ENCODE results near the gene WASHC1.
"Not testable (repeated sequence)": the region's sequence is repeated elsewhere in the genome, so short reads cannot be mapped to it uniquely, and the experiment has no call there.

The WASHC1 gene

GRCh38 chr9:48190-48842 is 19.1 kb upstream of the WASHC1 start:
- H3K4me2 ChIP-seq (ENCODE audit: low read length); H3K9me2 ChIP-seq (replicated peaks; ENCODE audit: control insufficient read depth, low read length); H3F3A ChIP-seq (ENCODE audit: control insufficient read depth, insufficient read depth): not testable (repeated sequence)

GRCh38 chr9:46639-47271 is 17.5 kb upstream of the WASHC1 start:
- not testable (repeated sequence) for H3K27me3 ChIP-seq (ENCODE audit: control insufficient read depth, low read length); H3K79me2 ChIP-seq (ENCODE audit: control insufficient read depth, low read length); H3K4me3 ChIP-seq (ENCODE audit: low read length); H3K9me2 ChIP-seq (replicated peaks; ENCODE audit: control insufficient read depth, low read length); H3F3A ChIP-seq (ENCODE audit: control insufficient read depth, insufficient read depth); H3K4me1 ChIP-seq (ENCODE audit: control insufficient read depth, low read length); H3K36me3 ChIP-seq (ENCODE audit: control insufficient read depth, low read length); H3K27ac ChIP-seq (ENCODE audit: low read depth, low read length); H4K20me1 ChIP-seq (ENCODE audit: control insufficient read depth, insufficient read depth, low read depth, low read length); H3K9me3 ChIP-seq (ENCODE audit: control insufficient read depth, insufficient read depth, low read length); H3K4me2 ChIP-seq (ENCODE audit: low read length)

More at GRCh38 chr9:48190-48842, 19.1 kb upstream of the WASHC1 start:
- not testable (repeated sequence) for H3K27me3 ChIP-seq (ENCODE audit: control insufficient read depth, low read length); H3K79me2 ChIP-seq (ENCODE audit: control insufficient read depth, low read length); H4K20me1 ChIP-seq (ENCODE audit: control insufficient read depth, insufficient read depth, low read depth, low read length); H3K4me1 ChIP-seq (ENCODE audit: control insufficient read depth, low read length); H3K9me3 ChIP-seq (ENCODE audit: control insufficient read depth, insufficient read depth, low read length); H3K27ac ChIP-seq (ENCODE audit: low read depth, low read length); H3K36me3 ChIP-seq (ENCODE audit: control insufficient read depth, low read length); H3K4me3 ChIP-seq (ENCODE audit: low read length)

GRCh38 chr9:46164-46563 is 16.9 kb upstream of the WASHC1 start:
- not testable (repeated sequence) for H3K9me3 ChIP-seq (ENCODE audit: control insufficient read depth, insufficient read depth, low read length); H3K4me3 ChIP-seq (ENCODE audit: low read length); H3K4me2 ChIP-seq (ENCODE audit: low read length); H3F3A ChIP-seq (ENCODE audit: control insufficient read depth, insufficient read depth); H3K27ac ChIP-seq (ENCODE audit: low read depth, low read length); H3K79me2 ChIP-seq (ENCODE audit: control insufficient read depth, low read length); H3K27me3 ChIP-seq (ENCODE audit: control insufficient read depth, low read length); H3K9me2 ChIP-seq (replicated peaks; ENCODE audit: control insufficient read depth, low read length); H4K20me1 ChIP-seq (ENCODE audit: control insufficient read depth, insufficient read depth, low read depth, low read length); H3K36me3 ChIP-seq (ENCODE audit: control insufficient read depth, low read length); H3K4me1 ChIP-seq (ENCODE audit: control insufficient read depth, low read length)

- not testable (repeated sequence) for H3K9me3 ChIP-seq (ENCODE audit: control insufficient read depth, insufficient read depth, low read length); H3K4me1 ChIP-seq (ENCODE audit: control insufficient read depth, low read length); H4K20me1 ChIP-seq (ENCODE audit: control insufficient read depth, insufficient read depth, low read depth, low read length); H3F3A ChIP-seq (ENCODE audit: control insufficient read depth, insufficient read depth); H3K4me3 ChIP-seq (ENCODE audit: low read length); H3K4me2 ChIP-seq (ENCODE audit: low read length); H3K27me3 ChIP-seq (ENCODE audit: control insufficient read depth, low read length); H3K79me2 ChIP-seq (ENCODE audit: control insufficient read depth, low read length); H3K9me2 ChIP-seq (replicated peaks; ENCODE audit: control insufficient read depth, low read length); H3K36me3 ChIP-seq (ENCODE audit: control insufficient read depth, low read length); H3K27ac ChIP-seq (ENCODE audit: low read depth, low read length)
Measured at GRCh38 chr9:45180-45878, 16.1 kb upstream of the WASHC1 start.

GRCh38 chr9:44416-44815 is 15.2 kb upstream of the WASHC1 start:
- not testable (repeated sequence) for H3K4me1 ChIP-seq (ENCODE audit: control insufficient read depth, low read length); H3K79me2 ChIP-seq (ENCODE audit: control insufficient read depth, low read length); H3F3A ChIP-seq (ENCODE audit: control insufficient read depth, insufficient read depth); H3K36me3 ChIP-seq (ENCODE audit: control insufficient read depth, low read length); H3K4me3 ChIP-seq (ENCODE audit: low read length); H3K9me2 ChIP-seq (replicated peaks; ENCODE audit: control insufficient read depth, low read length); H3K9me3 ChIP-seq (ENCODE audit: control insufficient read depth, insufficient read depth, low read length); H3K27ac ChIP-seq (ENCODE audit: low read depth, low read length); H4K20me1 ChIP-seq (ENCODE audit: control insufficient read depth, insufficient read depth, low read depth, low read length); H3K4me2 ChIP-seq (ENCODE audit: low read length); H3K27me3 ChIP-seq (ENCODE audit: control insufficient read depth, low read length)

GRCh38 chr9:43636-44035 is 14.4 kb upstream of the WASHC1 start:
- H3K36me3 ChIP-seq (ENCODE audit: control insufficient read depth, low read length); H3K79me2 ChIP-seq (ENCODE audit: control insufficient read depth, low read length); H3K27ac ChIP-seq (ENCODE audit: low read depth, low read length); H3K9me3 ChIP-seq (ENCODE audit: control insufficient read depth, insufficient read depth, low read length); H3F3A ChIP-seq (ENCODE audit: control insufficient read depth, insufficient read depth); H3K4me3 ChIP-seq (ENCODE audit: low read length); H3K4me2 ChIP-seq (ENCODE audit: low read length); H3K4me1 ChIP-seq (ENCODE audit: control insufficient read depth, low read length); H3K9me2 ChIP-seq (replicated peaks; ENCODE audit: control insufficient read depth, low read length); H3K27me3 ChIP-seq (ENCODE audit: control insufficient read depth, low read length); H4K20me1 ChIP-seq (ENCODE audit: control insufficient read depth, insufficient read depth, low read depth, low read length): not testable (repeated sequence)

GRCh38 chr9:43116-43515 is 13.9 kb upstream of the WASHC1 start:
- not testable (repeated sequence) for H3K27me3 ChIP-seq (ENCODE audit: control insufficient read depth, low read length); H3K36me3 ChIP-seq (ENCODE audit: control insufficient read depth, low read length); H3K79me2 ChIP-seq (ENCODE audit: control insufficient read depth, low read length); H3F3A ChIP-seq (ENCODE audit: control insufficient read depth, insufficient read depth); H3K4me1 ChIP-seq (ENCODE audit: control insufficient read depth, low read length); H3K27ac ChIP-seq (ENCODE audit: low read depth, low read length); H3K9me2 ChIP-seq (replicated peaks; ENCODE audit: control insufficient read depth, low read length); H4K20me1 ChIP-seq (ENCODE audit: control insufficient read depth, insufficient read depth, low read depth, low read length); H3K4me3 ChIP-seq (ENCODE audit: low read length); H3K9me3 ChIP-seq (ENCODE audit: control insufficient read depth, insufficient read depth, low read length); H3K4me2 ChIP-seq (ENCODE audit: low read length)

- not testable (repeated sequence) for H3K9me3 ChIP-seq (ENCODE audit: control insufficient read depth, insufficient read depth, low read length); H3F3A ChIP-seq (ENCODE audit: control insufficient read depth, insufficient read depth); H3K79me2 ChIP-seq (ENCODE audit: control insufficient read depth, low read length); H3K4me3 ChIP-seq (ENCODE audit: low read length); H3K4me1 ChIP-seq (ENCODE audit: control insufficient read depth, low read length); H3K27me3 ChIP-seq (ENCODE audit: control insufficient read depth, low read length); H3K27ac ChIP-seq (ENCODE audit: low read depth, low read length); H3K9me2 ChIP-seq (replicated peaks; ENCODE audit: control insufficient read depth, low read length); H4K20me1 ChIP-seq (ENCODE audit: control insufficient read depth, insufficient read depth, low read depth, low read length); H3K4me2 ChIP-seq (ENCODE audit: low read length); H3K36me3 ChIP-seq (ENCODE audit: control insufficient read depth, low read length)
Measured at GRCh38 chr9:41819-42218, 12.6 kb upstream of the WASHC1 start.

Measured in DOHH2 (cell line).